SK-N-SH treated with all-trans-retinoic acid at 6 μM for 48 hours (cell line): Measurements from ENCODE around the gene NOTUM.

ENCODE experiments used
- ATAC-seq: fragments of 200-7000 bp; cut with Tn5 transposase; 3 replicates; pipeline ENCODE4 v1.9.1; 2020; ENCODE audit warnings: mild to moderate bottlenecking, moderate library complexity
- ARNTL ChIP-seq: fragments of 450-650 bp; formaldehyde crosslinking; IDR thresholded peaks from 2 replicates; pipeline ENCODE4 v1.5.0; 2020; ENCODE audit warnings: low read depth, mild to moderate bottlenecking, moderate library complexity, borderline replicate concordance
- BACH2 ChIP-seq: fragments of 250-450 bp; sonication (Bioruptor Pico); IDR thresholded peaks from 2 replicates; pipeline ENCODE4 v1.9.0; 2021; ENCODE audit warnings: mild to moderate bottlenecking, borderline replicate concordance
- CREB5 ChIP-seq: fragments of 250-450 bp; sonication (Bioruptor Pico); IDR thresholded peaks from 2 replicates; pipeline ENCODE4 v1.5.1; 2020; ENCODE audit warnings: low read depth, mild to moderate bottlenecking, moderate library complexity
- CSDC2 ChIP-seq: fragments of 250-450 bp; sonication (Bioruptor Pico); IDR thresholded peaks from 2 replicates; pipeline ENCODE4 v1.5.0; 2020; ENCODE audit warnings: mild to moderate bottlenecking, moderate library complexity
- CSRNP3 ChIP-seq: fragments of 250-450 bp; sonication (Bioruptor Pico); IDR thresholded peaks from 2 replicates; pipeline ENCODE4 v1.5.1; 2021; ENCODE audit warnings: mild to moderate bottlenecking, moderate library complexity
- ESRRG ChIP-seq: fragments of 250-450 bp; sonication (Bioruptor Pico); IDR thresholded peaks from 2 replicates; pipeline ENCODE4 v1.6.1; 2021; ENCODE audit warnings: mild to moderate bottlenecking
- ISL1 ChIP-seq: fragments of 250-450 bp; sonication (Bioruptor Pico); IDR thresholded peaks from 2 replicates; pipeline ENCODE4 v2.1.2; 2022; ENCODE audit warnings: mild to moderate bottlenecking, moderate library complexity
- OSR1 ChIP-seq: fragments of 250-450 bp; sonication (Bioruptor Pico); IDR thresholded peaks from 2 replicates; pipeline ENCODE4 v1.8.0; 2022; ENCODE audit warnings: moderate library complexity, mild to moderate bottlenecking, inconsistent platforms
- PATZ1 ChIP-seq: fragments of 250-450 bp; sonication (Bioruptor Pico); IDR thresholded peaks from 2 replicates; pipeline ENCODE4 v1.8.0; 2020; ENCODE audit warnings: mild to moderate bottlenecking, moderate library complexity, borderline replicate concordance
- POU6F1 ChIP-seq: fragments of 250-450 bp; sonication (Bioruptor Pico); IDR thresholded peaks from 2 replicates; pipeline ENCODE4 v1.8.0; 2021; ENCODE audit warnings: low read depth, mild to moderate bottlenecking, moderate library complexity, borderline replicate concordance
- PPARA ChIP-seq: fragments of 250-450 bp; sonication (Bioruptor Pico); IDR thresholded peaks from 2 replicates; pipeline ENCODE4 v1.5.0; 2020; ENCODE audit warnings: mild to moderate bottlenecking, borderline replicate concordance
- RARB ChIP-seq: fragments of 250-450 bp; sonication (Bioruptor Pico); IDR thresholded peaks from 2 replicates; pipeline ENCODE4 v1.8.0; 2021; ENCODE audit warnings: mild to moderate bottlenecking, moderate library complexity
- SNAI2 ChIP-seq: fragments of 250-450 bp; sonication (Bioruptor Pico); IDR thresholded peaks from 2 replicates; pipeline ENCODE4 v1.5.0; 2020; ENCODE audit warnings: mild to moderate bottlenecking, moderate library complexity
- TCF4 ChIP-seq: fragments of 250-450 bp; sonication (Bioruptor Pico); IDR thresholded peaks from 2 replicates; pipeline ENCODE4 v1.8.0; 2021; ENCODE audit warnings: mild to moderate bottlenecking, moderate library complexity, borderline replicate concordance
- TOX ChIP-seq: fragments of 250-450 bp; sonication (Bioruptor Pico); IDR thresholded peaks from 2 replicates; pipeline ENCODE4 v1.8.0; 2021; ENCODE audit warnings: mild to moderate bottlenecking, moderate library complexity, borderline replicate concordance
- ZFP3 ChIP-seq: fragments of 250-450 bp; sonication (Bioruptor Pico); IDR thresholded peaks from 2 replicates; pipeline ENCODE4 v1.5.0; 2020; ENCODE audit warnings: mild to moderate bottlenecking, moderate library complexity
- ZNF565 ChIP-seq: fragments of 450-650 bp; formaldehyde crosslinking; conservative IDR thresholded peaks from 2 replicates; pipeline ENCODE4 v1.5.0; 2020; ENCODE audit warnings: low read depth, mild to moderate bottlenecking, moderate library complexity
- ZNF70 ChIP-seq: fragments of 450-650 bp; formaldehyde crosslinking; IDR thresholded peaks from 2 replicates; pipeline ENCODE4 v1.5.0; 2020; ENCODE audit warnings: mild to moderate bottlenecking, moderate library complexity
- ZNF8 ChIP-seq: fragments of 450-650 bp; formaldehyde crosslinking; IDR thresholded peaks from 2 replicates; pipeline ENCODE4 v1.5.0; 2020; ENCODE audit warnings: mild to moderate bottlenecking, moderate library complexity

NOTUM gene

GRCh38 chr17:82005701-82006348, 44.8 kb upstream of the NOTUM start:
- ATAC-seq, result no peak
- no peak for TF ChIP-seq TCF4 (CRISPR knock-in tag)
- TF ChIP-seq ISL1 (CRISPR knock-in tag), result no peak
- no peak for TF ChIP-seq ARNTL (CRISPR knock-in tag)
- TF ChIP-seq ZNF70, result no peak
- TF ChIP-seq CREB5 (CRISPR knock-in tag), result no peak
- TF ChIP-seq ZFP3 (CRISPR knock-in tag), result no peak
- TF ChIP-seq OSR1 (CRISPR knock-in tag), result no peak
- TF ChIP-seq RARB (CRISPR knock-in tag), result no peak
- TF ChIP-seq POU6F1 (CRISPR knock-in tag), result no peak

GRCh38 chr17:82004517-82005455, 43.8 kb upstream of the NOTUM start:
- ATAC-seq, result no peak
- TF ChIP-seq TOX (CRISPR knock-in tag), result no peak
- TF ChIP-seq CSRNP3, result no peak
- no peak for TF ChIP-seq CREB5 (CRISPR knock-in tag)
- no peak for TF ChIP-seq ZNF70
- TF ChIP-seq ISL1 (CRISPR knock-in tag), result no peak
- TF ChIP-seq PPARA (CRISPR knock-in tag), result no peak
- TF ChIP-seq BACH2 (CRISPR knock-in tag), result no peak
- TF ChIP-seq ARNTL (CRISPR knock-in tag), result no peak
- no peak for TF ChIP-seq SNAI2 (CRISPR knock-in tag)
- TF ChIP-seq ESRRG (CRISPR knock-in tag), result no peak
- TF ChIP-seq PATZ1 (CRISPR knock-in tag), result no peak
- no peak for TF ChIP-seq ZFP3 (CRISPR knock-in tag)
- TF ChIP-seq RARB (CRISPR knock-in tag), result no peak

GRCh38 chr17:82003411-82004381, 42.7 kb upstream of the NOTUM start:
- TF ChIP-seq PATZ1 (CRISPR knock-in tag) (peak; percentile 81; the same call in 1 of the 2 replicates), ZNF70 (no peak), POU6F1 (CRISPR knock-in tag) (no peak), ZNF565 (CRISPR knock-in tag) (no peak), SNAI2 (CRISPR knock-in tag) (peak; percentile 82; the same call in 1 of the 2 replicates), CSDC2 (CRISPR knock-in tag) (peak; percentile 79), ZNF8 (no peak), CREB5 (CRISPR knock-in tag) (no peak), ISL1 (CRISPR knock-in tag) (no peak; the same call in 1 of the 2 replicates), ESRRG (CRISPR knock-in tag) (no peak), ZFP3 (CRISPR knock-in tag) (peak; percentile 8; the same call in 1 of the 2 replicates)
- ATAC-seq, result peak; percentile 87
